ENCODE results near the gene METTL25B. TPM values are rescaled to one million over a fixed set of nuclear protein-coding genes. Genes with fewer than 3 reads are reported as not detected.
"Not testable (repeated sequence)": the region's sequence is repeated elsewhere in the genome, so short reads cannot be mapped to it uniquely, and the experiment has no call there.

METTL25B gene
- total RNA-seq, 1 experiment from 2014 or later = 10.4 TPM

- Histone ChIP-seq H3K4me1 (ENCODE audit: insufficient read depth, low read length) (no peaks in the 10 kb centered on the region), H3K27ac (ENCODE audit: low read length) (no peak overlapping the region), H3K9ac (ENCODE audit: low read length) (no peak overlapping the region), H3F3A (ENCODE audit: low read length, unreplicated experiment) (no peaks in the 10 kb centered on the region), H3K36me3 (ENCODE audit: low read depth, low read length) (no peaks in the 10 kb centered on the region), H3K27me3 (ENCODE audit: low read length) (no peaks in the 10 kb centered on the region), H3K4me2 (ENCODE audit: low read length) (no peak overlapping the region), H3K9me2 (replicated peaks; ENCODE audit: low read length) (no peaks in the 10 kb centered on the region), H3K4me3 (ENCODE audit: low read length) (no peak overlapping the region), H4K20me1 (ENCODE audit: low read length) (no peaks in the 10 kb centered on the region), H2AFZ (ENCODE audit: low read length) (no peak overlapping the region), H3K79me2 (ENCODE audit: low read length) (no peaks in the 10 kb centered on the region), H3K9me3 (ENCODE audit: low read length) (no peaks in the 10 kb centered on the region)
- ATAC-seq (peak; percentile 18), DNase-seq (no peak)
- TF ChIP-seq, protein P1, sequence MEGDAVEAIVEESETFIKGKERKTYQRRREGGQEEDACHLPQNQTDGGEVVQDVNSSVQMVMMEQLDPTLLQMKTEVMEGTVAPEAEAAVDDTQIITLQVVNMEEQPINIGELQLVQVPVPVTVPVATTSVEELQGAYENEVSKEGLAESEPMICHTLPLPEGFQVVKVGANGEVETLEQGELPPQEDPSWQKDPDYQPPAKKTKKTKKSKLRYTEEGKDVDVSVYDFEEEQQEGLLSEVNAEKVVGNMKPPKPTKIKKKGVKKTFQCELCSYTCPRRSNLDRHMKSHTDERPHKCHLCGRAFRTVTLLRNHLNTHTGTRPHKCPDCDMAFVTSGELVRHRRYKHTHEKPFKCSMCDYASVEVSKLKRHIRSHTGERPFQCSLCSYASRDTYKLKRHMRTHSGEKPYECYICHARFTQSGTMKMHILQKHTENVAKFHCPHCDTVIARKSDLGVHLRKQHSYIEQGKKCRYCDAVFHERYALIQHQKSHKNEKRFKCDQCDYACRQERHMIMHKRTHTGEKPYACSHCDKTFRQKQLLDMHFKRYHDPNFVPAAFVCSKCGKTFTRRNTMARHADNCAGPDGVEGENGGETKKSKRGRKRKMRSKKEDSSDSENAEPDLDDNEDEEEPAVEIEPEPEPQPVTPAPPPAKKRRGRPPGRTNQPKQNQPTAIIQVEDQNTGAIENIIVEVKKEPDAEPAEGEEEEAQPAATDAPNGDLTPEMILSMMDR (conservative IDR thresholded peaks at IDR 0.05; ENCODE audit: low read depth, low read length) = no peak
- TF ChIP-seq EZH2phosphoT487 (IDR thresholded peaks at IDR 0.05; ENCODE audit: borderline replicate concordance, low read length) = no peak
- no peak for TF ChIP-seq EZH2 (IDR thresholded peaks at IDR 0.05; ENCODE audit: low read length, unreplicated experiment)
- BruUV-seq (replicated peaks) = no TSS peak
- ChIA-PET POLR2A (ENCODE audit: unreplicated experiment) (no interaction called here), CTCF (no interaction called here)
- intact Hi-C loops (cut with micrococcal nuclease) = no loop called here
Measured at GRCh38 chr1:156760092-156760795, 32.0 kb downstream of the METTL25B start.

DNA sequence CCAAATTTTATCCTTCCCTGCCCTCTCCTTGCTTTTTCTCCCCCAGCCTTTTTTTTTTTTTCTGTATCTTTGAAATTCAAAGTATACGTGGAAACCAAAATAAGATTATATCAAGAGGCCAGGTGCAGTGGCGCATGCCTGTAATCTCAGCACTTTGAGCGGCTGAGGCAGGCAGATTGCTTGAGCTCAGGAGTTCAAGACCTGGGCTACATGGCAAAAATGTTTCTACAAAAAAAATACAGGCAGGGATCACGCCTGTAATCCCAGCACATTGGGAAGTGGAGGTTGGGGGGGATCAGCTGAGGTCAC is 32.5 kb downstream of the METTL25B start:
- Histone ChIP-seq H3K79me2 (ENCODE audit: low read length) (peaks cover 2% of the 10 kb centered on the region), H3K9ac (ENCODE audit: low read length) (no peak overlapping the region), H3K36me3 (ENCODE audit: low read depth, low read length) (no peaks in the 10 kb centered on the region), H3K4me3 (ENCODE audit: low read length) (no peak overlapping the region), H3K27ac (ENCODE audit: low read length) (no peak overlapping the region), H3F3A (ENCODE audit: low read length, unreplicated experiment) (no peaks in the 10 kb centered on the region), H3K4me2 (ENCODE audit: low read length) (no peak overlapping the region), H3K9me2 (replicated peaks; ENCODE audit: low read length) (no peaks in the 10 kb centered on the region), H2AFZ (ENCODE audit: low read length) (no peak overlapping the region), H4K20me1 (ENCODE audit: low read length) (no peaks in the 10 kb centered on the region), H3K27me3 (ENCODE audit: low read length) (no peaks in the 10 kb centered on the region), H3K4me1 (ENCODE audit: insufficient read depth, low read length) (peaks cover 1% of the 10 kb centered on the region), H3K9me3 (ENCODE audit: low read length) (no peaks in the 10 kb centered on the region)
- no TSS peak for BruUV-seq (replicated peaks)
- ChIA-PET POLR2A (ENCODE audit: unreplicated experiment) (no interaction called here), CTCF (no interaction called here)
- TF ChIP-seq EZH2 (IDR thresholded peaks at IDR 0.05; ENCODE audit: low read length, unreplicated experiment) = no peak
- TF ChIP-seq, protein P1 (conservative IDR thresholded peaks at IDR 0.05; ENCODE audit: low read depth, low read length) = no peak
- TF ChIP-seq EZH2phosphoT487 (IDR thresholded peaks at IDR 0.05; ENCODE audit: borderline replicate concordance, low read length) = no peak
- intact Hi-C loops (cut with micrococcal nuclease) = no loop called here
- ATAC-seq = no peak
- DNase-seq = no peak

GRCh38 chr1:156765136-156765535 is 36.9 kb downstream of the METTL25B start:
- POLR2A ChIA-PET (ENCODE audit: unreplicated experiment); H3K9me3 ChIP-seq (ENCODE audit: low read length); CTCF ChIA-PET; H3F3A ChIP-seq (ENCODE audit: low read length, unreplicated experiment); H3K27me3 ChIP-seq (ENCODE audit: low read length); H3K36me3 ChIP-seq (ENCODE audit: low read depth, low read length); H3K4me2 ChIP-seq (ENCODE audit: low read length); H3K4me3 ChIP-seq (ENCODE audit: low read length); H3K27ac ChIP-seq (ENCODE audit: low read length); DNase-seq; intact Hi-C loops (cut with micrococcal nuclease); H2AFZ ChIP-seq (ENCODE audit: low read length); ATAC-seq; H3K9me2 ChIP-seq (replicated peaks; ENCODE audit: low read length); BruUV-seq (replicated peaks); H4K20me1 ChIP-seq (ENCODE audit: low read length); H3K9ac ChIP-seq (ENCODE audit: low read length): not testable (repeated sequence)
- Histone ChIP-seq H3K4me1 (ENCODE audit: insufficient read depth, low read length) (peaks cover 20% of the 10 kb centered on the region), H3K79me2 (ENCODE audit: low read length) (peaks cover 36% of the 10 kb centered on the region)
